ENCODE data around the gene PRKCB.

The PRKCB gene

GRCh38 chr16:23999663-24000062 is 163.9 kb downstream of the PRKCB start:
- no peaks in the 10 kb centered on the region for H3K9me3 ChIP-seq
- H3K36me3 ChIP-seq: peaks cover 38% of the 10 kb centered on the region
- TF ChIP-seq CTCF (IDR thresholded peaks at IDR 0.05): no peak
- H3K4me1 ChIP-seq (ENCODE audit: control insufficient read depth in 1 of 2, insufficient read depth in 1 of 2, low read depth in 1 of 2, low read length in 1 of 2): peaks cover under 1 to 1% of the 10 kb centered on the region in 2 experiments
- H3K4me3 ChIP-seq (ENCODE audit: low read depth in 1 of 2, low read length in 1 of 2): no peak overlapping the region
- no peak overlapping the region for H3K27ac ChIP-seq
- H3K27me3 ChIP-seq: no peaks in the 10 kb centered on the region

GRCh38 chr16:24001710-24002109 is 165.9 kb downstream of the PRKCB start:
- Histone ChIP-seq H3K27me3 (no peaks in the 10 kb centered on the region), H3K36me3 (peaks cover 23% of the 10 kb centered on the region), H3K27ac (no peak overlapping the region), H3K4me1 (ENCODE audit: control insufficient read depth in 1 of 2, insufficient read depth in 1 of 2, low read depth in 1 of 2, low read length in 1 of 2) (peaks cover 21 to 22% of the 10 kb centered on the region in 2 experiments), H3K4me3 (ENCODE audit: low read depth in 1 of 2, low read length in 1 of 2) (no peak overlapping the region), H3K9me3 (no peaks in the 10 kb centered on the region)
- no peak for TF ChIP-seq CTCF (IDR thresholded peaks at IDR 0.05)

- no peak overlapping the region for H3K4me3 ChIP-seq (ENCODE audit: low read depth in 1 of 2, low read length in 1 of 2)
- H3K27me3 ChIP-seq: no peaks in the 10 kb centered on the region
- peaks cover 26 to 30% of the 10 kb centered on the region in 2 experiments for H3K4me1 ChIP-seq (ENCODE audit: control insufficient read depth in 1 of 2, insufficient read depth in 1 of 2, low read depth in 1 of 2, low read length in 1 of 2)
- no peak for TF ChIP-seq CTCF (IDR thresholded peaks at IDR 0.05)
- no peak overlapping the region for H3K27ac ChIP-seq
- peaks cover 20% of the 10 kb centered on the region for H3K36me3 ChIP-seq
- no peaks in the 10 kb centered on the region for H3K9me3 ChIP-seq
Measured at GRCh38 chr16:24002619-24003018, 166.8 kb downstream of the PRKCB start.

GRCh38 chr16:24005577-24005976 is 169.8 kb downstream of the PRKCB start:
- H3K27ac ChIP-seq: peak overlapping the region; percentile 65
- no peaks in the 10 kb centered on the region for H3K27me3 ChIP-seq
- H3K9me3 ChIP-seq: no peaks in the 10 kb centered on the region
- no peak overlapping the region for H3K4me3 ChIP-seq (ENCODE audit: low read depth in 1 of 2, low read length in 1 of 2)
- peaks cover 10% of the 10 kb centered on the region for H3K36me3 ChIP-seq
- peaks cover 40 to 46% of the 10 kb centered on the region in 2 experiments for H3K4me1 ChIP-seq (ENCODE audit: control insufficient read depth in 1 of 2, insufficient read depth in 1 of 2, low read depth in 1 of 2, low read length in 1 of 2)
- no peak for TF ChIP-seq CTCF (IDR thresholded peaks at IDR 0.05)

GRCh38 chr16:24007391-24007790 is 171.6 kb downstream of the PRKCB start:
- H3K27ac ChIP-seq: no peak overlapping the region
- no peaks in the 10 kb centered on the region for H3K9me3 ChIP-seq
- no peak overlapping the region for H3K4me3 ChIP-seq (ENCODE audit: low read depth in 1 of 2, low read length in 1 of 2)
- peaks cover 15% of the 10 kb centered on the region for H3K36me3 ChIP-seq
- H3K4me1 ChIP-seq (ENCODE audit: control insufficient read depth in 1 of 2, insufficient read depth in 1 of 2, low read depth in 1 of 2, low read length in 1 of 2): peaks cover 40 to 48% of the 10 kb centered on the region in 2 experiments
- no peak for TF ChIP-seq CTCF (IDR thresholded peaks at IDR 0.05)
- H3K27me3 ChIP-seq: no peaks in the 10 kb centered on the region

GRCh38 chr16:24007934-24008333 is 172.2 kb downstream of the PRKCB start:
- TF ChIP-seq CTCF (IDR thresholded peaks at IDR 0.05): no peak
- peak overlapping the region; percentile 58 for H3K27ac ChIP-seq
- no peaks in the 10 kb centered on the region for H3K27me3 ChIP-seq
- H3K36me3 ChIP-seq: peaks cover 20% of the 10 kb centered on the region
- H3K9me3 ChIP-seq: no peaks in the 10 kb centered on the region
- no peak overlapping the region for H3K4me3 ChIP-seq (ENCODE audit: low read depth in 1 of 2, low read length in 1 of 2)
- H3K4me1 ChIP-seq (ENCODE audit: control insufficient read depth in 1 of 2, insufficient read depth in 1 of 2, low read depth in 1 of 2, low read length in 1 of 2): peaks cover 40 to 48% of the 10 kb centered on the region in 2 experiments

Data from neutrophil (primary cell).